Esophagus muscularis mucosa (tissue), 3 donors: ENCODE measurements around the gene GUSB.

ENCODE experiments used
- POLR2A ChIP-seq: fragments of 450-650 bp; IDR thresholded peaks from one replicate; pipeline ENCODE4 v1.6.1; 2017; ENCODE audit warnings: antibody characterized with exemption, moderate library complexity, mild to moderate bottlenecking, low read depth
- POLR2AphosphoS5 ChIP-seq, 2 donors: sonication (generic); formaldehyde crosslinking; IDR thresholded peaks; one replicate each; pipeline ENCODE4 v1.6.1; 2017; ENCODE audit warnings: antibody characterized with exemption in 2 of 2
- TF ChIP-seq, protein P1 (sequence below), 3 experiments: fragments of 200-600 bp in 2 of 3; fragments of 450-650 bp in 1 of 3; sonication (generic) in 2 of 3; IDR thresholded peaks; one replicate each; pipeline ENCODE4 v1.5.1; 2017 to 2019; ENCODE audit warnings: antibody characterized with exemption in 3 of 3, mild to moderate bottlenecking in 2 of 3, moderate library complexity in 1 of 3

DNA sequence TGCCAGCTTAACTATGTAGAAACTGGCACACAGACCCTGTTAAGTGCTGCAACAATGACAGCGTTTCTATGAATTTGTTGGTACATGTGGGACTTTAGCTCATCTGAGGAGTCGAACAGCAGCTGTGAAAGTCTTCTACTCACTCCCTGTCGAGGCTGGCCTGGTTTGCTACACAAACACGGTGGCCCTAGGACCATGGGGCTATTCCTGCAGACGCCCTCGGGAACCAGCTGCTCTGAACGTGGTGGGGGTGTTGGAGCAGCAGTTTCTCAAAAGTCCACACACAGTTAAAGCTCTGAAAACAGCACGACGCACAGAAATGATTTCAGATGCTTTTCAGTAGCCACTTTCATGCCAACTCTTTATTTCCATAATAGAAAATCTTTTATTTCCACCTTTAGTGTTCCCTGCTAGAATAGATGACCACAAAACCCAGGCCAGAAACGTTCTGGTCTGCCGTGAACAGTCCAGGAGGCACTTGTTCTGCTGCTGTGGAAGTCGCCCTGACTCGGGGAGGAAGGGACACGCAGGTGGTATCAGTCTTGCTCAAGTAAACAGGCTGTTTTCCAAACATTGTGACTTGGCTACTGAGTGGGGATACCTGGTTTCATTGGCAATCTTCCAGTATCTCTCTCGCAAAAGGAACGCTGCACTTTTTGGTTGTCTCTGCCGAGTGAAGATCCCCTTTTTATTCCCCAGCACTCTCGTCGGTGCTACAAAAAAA, 21.5 kb downstream of the GUSB start:
- TF ChIP-seq POLR2AphosphoS5 (IDR thresholded peaks at IDR 0.05) (no peak), POLR2A (no peak)
- TF ChIP-seq, protein P1, sequence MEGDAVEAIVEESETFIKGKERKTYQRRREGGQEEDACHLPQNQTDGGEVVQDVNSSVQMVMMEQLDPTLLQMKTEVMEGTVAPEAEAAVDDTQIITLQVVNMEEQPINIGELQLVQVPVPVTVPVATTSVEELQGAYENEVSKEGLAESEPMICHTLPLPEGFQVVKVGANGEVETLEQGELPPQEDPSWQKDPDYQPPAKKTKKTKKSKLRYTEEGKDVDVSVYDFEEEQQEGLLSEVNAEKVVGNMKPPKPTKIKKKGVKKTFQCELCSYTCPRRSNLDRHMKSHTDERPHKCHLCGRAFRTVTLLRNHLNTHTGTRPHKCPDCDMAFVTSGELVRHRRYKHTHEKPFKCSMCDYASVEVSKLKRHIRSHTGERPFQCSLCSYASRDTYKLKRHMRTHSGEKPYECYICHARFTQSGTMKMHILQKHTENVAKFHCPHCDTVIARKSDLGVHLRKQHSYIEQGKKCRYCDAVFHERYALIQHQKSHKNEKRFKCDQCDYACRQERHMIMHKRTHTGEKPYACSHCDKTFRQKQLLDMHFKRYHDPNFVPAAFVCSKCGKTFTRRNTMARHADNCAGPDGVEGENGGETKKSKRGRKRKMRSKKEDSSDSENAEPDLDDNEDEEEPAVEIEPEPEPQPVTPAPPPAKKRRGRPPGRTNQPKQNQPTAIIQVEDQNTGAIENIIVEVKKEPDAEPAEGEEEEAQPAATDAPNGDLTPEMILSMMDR (IDR thresholded peaks at IDR 0.05) = no peak
